Endothelial cell of umbilical vein (primary cell): ENCODE results near the gene PKP4. TPM values are rescaled to one million over a fixed set of nuclear protein-coding genes. Genes with fewer than 3 reads are reported as not detected.

Source experiments
- BruUV-seq: library from RNA; stranded (reverse); fragments of 400-500 nt; replicated peaks from 2 replicates; lab custom pipeline; 2021; lab: Mats Ljungman, UMichigan
- CTCF ChIA-PET: fragments of 300-600, 350-600 bp; sonication (Branson Sonifier 250); formaldehyde crosslinking; loops from one replicate; lab custom pipeline; 2021; ENCODE audit warnings: antibody characterized with exemption, inconsistent platforms; lab: Charles Lee
- POLR2A ChIA-PET: fragments of 300-600, 350-600 bp; sonication (Branson Sonifier 250); formaldehyde crosslinking; loops from one replicate; lab custom pipeline; 2021; ENCODE audit warnings: antibody characterized with exemption, inconsistent platforms; lab: Charles Lee
- DNase-seq: peaks from one replicate; pipeline ENCODE4 v3.0.0-alpha.2; 2011; ENCODE audit warnings: low read depth, low spot score
- FAIRE-seq: peaks from 2 replicates; lab custom pipeline; 2011; peaks lifted over from hg19 to GRCh38; lab: Jason Lieb, UNC
- H2AFZ ChIP-seq: 2 replicates; pipeline ENCODE4 v1.6.0; 2012; ENCODE audit warnings: low read depth, low read length, control low read depth, inconsistent platforms
- H3K27ac ChIP-seq: 2 replicates; pipeline ENCODE4 v1.5.1; 2011; ENCODE audit warnings: low read depth, mild to moderate bottlenecking, control low read depth, low read length, moderate library complexity; ENCODE audit not compliant: insufficient read depth
- H3K27me3 ChIP-seq, 2 experiments: 2 replicates each; pipeline versions ENCODE4 v1.6.0 to v1.6.1; 2011; ENCODE audit warnings: low read length in 2 of 2, mixed read lengths in 1 of 2; ENCODE audit not compliant: control insufficient read depth in 2 of 2, insufficient read depth in 2 of 2
- H3K36me3 ChIP-seq, 2 experiments: 2 replicates in 1 of 2; 3 replicates in 1 of 2; pipeline ENCODE4 v1.5.1; 2011; ENCODE audit warnings: low read length in 2 of 2, mild to moderate bottlenecking in 1 of 2, moderate library complexity in 1 of 2; ENCODE audit not compliant: control insufficient read depth in 2 of 2, insufficient read depth in 2 of 2; ENCODE audit errors: extremely low read depth in 1 of 2
- H3K4me1 ChIP-seq: 3 replicates; pipeline ENCODE4 v1.5.1; 2011; ENCODE audit warnings: mild to moderate bottlenecking, low read length; ENCODE audit not compliant: control insufficient read depth, insufficient read depth; ENCODE audit errors: extremely low read depth
- H3K4me2 ChIP-seq: 2 replicates; pipeline ENCODE4 v1.6.1; 2011; ENCODE audit warnings: low read length, control low read depth, mixed read lengths; ENCODE audit not compliant: insufficient read depth
- H3K4me3 ChIP-seq, 3 experiments: fragments of 200-600 bp in 1 of 3; sonication (generic), shearing (Covaris generic) in 1 of 3; replicated peaks in 1 of 3; 2 replicates each; pipeline ENCODE4 v1.5.1; 2011 to 2016; ENCODE audit warnings: control low read depth in 3 of 3, low read length in 3 of 3, mild to moderate bottlenecking in 2 of 3, inconsistent platforms in 1 of 3, low read depth in 1 of 3, moderate library complexity in 1 of 3; ENCODE audit not compliant: insufficient read depth in 1 of 3
- H3K79me2 ChIP-seq: 2 replicates; pipeline ENCODE4 v1.6.0; 2012; ENCODE audit warnings: low read length, inconsistent platforms; ENCODE audit not compliant: control insufficient read depth, insufficient read depth
- H3K9ac ChIP-seq: replicated peaks from 2 replicates; pipeline ENCODE3; 2011; ENCODE audit warnings: low read length, control low read depth; ENCODE audit not compliant: insufficient read depth; ENCODE audit errors: extremely low read depth
- H3K9me1 ChIP-seq: replicated peaks from 3 replicates; pipeline ENCODE4 v1.6.0; 2011; ENCODE audit warnings: mild to moderate bottlenecking, low read length; ENCODE audit not compliant: control insufficient read depth, insufficient read depth; ENCODE audit errors: extremely low read depth
- H3K9me3 ChIP-seq: replicated peaks from 2 replicates; pipeline ENCODE4 v1.5.1; 2012; ENCODE audit warnings: low read length, inconsistent platforms; ENCODE audit not compliant: control insufficient read depth, insufficient read depth
- H4K20me1 ChIP-seq: replicated peaks from 2 replicates; pipeline ENCODE3; 2011; ENCODE audit warnings: mild to moderate bottlenecking, low read length; ENCODE audit not compliant: control insufficient read depth, insufficient read depth; ENCODE audit errors: extremely low read depth
- CTCF ChIP-seq, 2 donors: IDR thresholded peaks; 1 replicate in 1 of 2; 2 replicates in 1 of 2; pipeline ENCODE4 v1.5.1; 2011; ENCODE audit warnings: low read length in 2 of 2, mild to moderate bottlenecking in 2 of 2, moderate library complexity in 2 of 2, control low read depth in 1 of 2, inconsistent platforms in 1 of 2, low read depth in 1 of 2; ENCODE audit not compliant: insufficient read depth in 1 of 2; ENCODE audit errors: extremely low read depth in 1 of 2
- EZH2 ChIP-seq: IDR thresholded peaks from 2 replicates; pipeline ENCODE4 v1.6.1; 2012; ENCODE audit warnings: borderline replicate concordance, low read depth, mild to moderate bottlenecking, moderate library complexity, low read length, inconsistent platforms; ENCODE audit not compliant: severe bottlenecking
- FOS ChIP-seq: IDR thresholded peaks from 2 replicates; pipeline ENCODE4 v1.6.1; 2011; ENCODE audit warnings: mild to moderate bottlenecking, low read length, moderate library complexity, borderline replicate concordance; ENCODE audit not compliant: insufficient read depth
- GATA2 ChIP-seq: IDR thresholded peaks from 2 replicates; pipeline ENCODE4 v1.7.0; 2011; ENCODE audit warnings: low read depth, mild to moderate bottlenecking, moderate library complexity, mixed read lengths, low read length; ENCODE audit not compliant: insufficient read length, insufficient read depth
- JUN ChIP-seq: IDR thresholded peaks from 2 replicates; pipeline ENCODE4 v1.6.1; 2011; ENCODE audit warnings: borderline replicate concordance, low read depth; ENCODE audit not compliant: insufficient read length, insufficient read depth
- MAX ChIP-seq: IDR thresholded peaks from 2 replicates; pipeline ENCODE4 v1.6.1; 2011; ENCODE audit not compliant: insufficient read depth, insufficient read length
- MYC ChIP-seq: IDR thresholded peaks from one replicate; pipeline ENCODE4 v1.6.1; 2011; ENCODE audit warnings: mild to moderate bottlenecking, low read depth, low read length
- POLR2A ChIP-seq: IDR thresholded peaks from 2 replicates; pipeline ENCODE4 v1.6.1; 2012; ENCODE audit warnings: low read depth, mild to moderate bottlenecking, control low read depth, low read length
- POLR2AphosphoS5 ChIP-seq: IDR thresholded peaks from 2 replicates; pipeline ENCODE4 v1.6.1; 2012; ENCODE audit warnings: low read depth, mild to moderate bottlenecking, control low read depth, low read length, moderate library complexity; ENCODE audit not compliant: insufficient read depth
- dilution Hi-C: fragments of 300-500 bp; cut with MboI; formaldehyde crosslinking; loops from one replicate; pipeline ENCODE4 v1.15.0; 2019; ENCODE audit warnings: low sequenced_read_pairs; ENCODE audit not compliant: extremely low pct_ligation_motif_present
- intact Hi-C: fragments of 100-400 bp; cut with micrococcal nuclease; formaldehyde crosslinking; loops from one replicate; pipeline ENCODE4 v1.10.0; 2022
- polyA plus RNA-seq, 4 experiments: library from polyadenylated mRNA; depleted of rRNA in 3 of 4; stranded (reverse) in 3 of 4; unstranded in 1 of 4; fragments of >200 nt; gene quantifications; 2 replicates each; pipeline versions ENCODE4 v1.2.1 to v1.2.3, GENCODE V29; 2011 to 2012; ENCODE audit warnings: missing spikeins in 1 of 4
- total RNA-seq: library from RNA; stranded (reverse); gene quantifications from 2 replicates; pipeline ENCODE4 v1.2.3, GENCODE V29; 2021

PKP4 gene
- total and polyA plus RNA-seq, 2 donors (not counting 3 experiments of a cell fraction or from before 2014, with no cell fraction given) = 35.4 to 68.5 TPM

GRCh38 chr2:158667586-158667985 is 210.8 kb downstream of the PKP4 start:
- Histone ChIP-seq H3K27ac (peak overlapping the region; percentile 82), H3K9ac (peak overlapping the region; percentile 46), H3K79me2 (no peaks in the 10 kb centered on the region), H4K20me1 (no peaks in the 10 kb centered on the region), H3K4me3 (peak overlapping the region in 1 of 3 experiments; percentile 30), H3K4me1 (peaks cover 34% of the 10 kb centered on the region), H3K36me3 (peaks cover 3 to 9% of the 10 kb centered on the region in 2 experiments), H3K9me3 (no peaks in the 10 kb centered on the region), H3K4me2 (peak overlapping the region; percentile 81), H3K9me1 (no peaks in the 10 kb centered on the region), H2AFZ (peak overlapping the region; percentile 40), H3K27me3 (no peaks in the 10 kb centered on the region)
- CTCF ChIA-PET = interaction anchor here (0.9 to 3.1 kb wide), 17 partner anchors 9 to 643 kb away, joined by 3 to 15 read pairs (median 5); partner anchors contain the start of genes CCDC148 and PKP4
- dilution Hi-C loops (no loop called here), intact Hi-C loops (loop anchor here (1.0 kb wide), 4 partner anchors 49 to 209 kb away; no protein-coding TSS in a partner anchor)
- TF ChIP-seq GATA2 = peak; percentile 89
- TF ChIP-seq MAX = no peak
- TF ChIP-seq POLR2A = peak; percentile 61
- TF ChIP-seq POLR2AphosphoS5 = peak; percentile 71
- no peak for TF ChIP-seq EZH2
- no peak for TF ChIP-seq MYC
- TF ChIP-seq FOS = peak; percentile 30
- peak; percentile 50 for TF ChIP-seq JUN
- TF ChIP-seq CTCF (IDR thresholded peaks at IDR 0.05; ENCODE audit: extremely low read depth in 1 of 2, insufficient read depth in 1 of 2, low read depth in 1 of 2, low read length in 2 of 2) = no peak
- no TSS peak for BruUV-seq
- POLR2A ChIA-PET = interaction anchor here (0.5 to 1.7 kb wide), 6 partner anchors 18 to 814 kb away, joined by 3 to 6 read pairs (median 4); no protein-coding TSS in a partner anchor
- DNase-seq = peak; percentile 97
- peak; percentile 87 for FAIRE-seq
